Renal pelvis (tissue), 4 donors: Measurements from ENCODE around the gene RAD51B. TPM values are rescaled to one million over a fixed set of nuclear protein-coding genes. Genes with fewer than 3 reads are reported as not detected.
"Not testable (repeated sequence)": the region's sequence is repeated elsewhere in the genome, so short reads cannot be mapped to it uniquely, and the experiment has no call there.

Experiments used
- DNase-seq: peaks from one replicate; pipeline ENCODE4 v3.0.0-alpha.2; 2013
- polyA plus RNA-seq, 3 donors: library from polyadenylated mRNA; unstranded; fragments of 120-200 nt; gene quantifications; one replicate each; pipeline ENCODE4 v1.2.1, GENCODE V29; 2013; ENCODE audit not compliant: insufficient read length in 3 of 3

The RAD51B gene
- polyA plus RNA-seq, 3 donors: 9.8 to 11.0 (median 9.8) TPM

DNA sequence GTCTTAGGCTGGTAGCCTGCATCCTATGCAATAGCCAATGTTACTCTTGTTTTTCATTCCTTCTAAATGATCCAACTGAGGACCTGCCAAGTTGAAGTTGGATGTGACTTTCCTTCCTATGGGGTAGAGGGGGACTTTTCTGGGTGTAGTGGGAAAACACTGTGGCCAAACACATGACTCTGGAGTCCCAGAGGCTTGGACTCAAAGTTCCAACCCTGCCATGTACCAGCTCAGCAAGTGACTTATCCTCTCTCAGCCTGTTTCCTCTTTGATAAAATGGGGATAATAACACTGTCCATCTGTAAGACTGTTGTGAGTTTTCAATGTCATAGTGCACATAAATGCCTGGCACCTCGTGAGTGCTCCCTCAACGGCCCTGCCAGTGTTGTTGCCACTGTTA lies 876.3 kb downstream of the RAD51B start:
- no peak for DNase-seq

DNA sequence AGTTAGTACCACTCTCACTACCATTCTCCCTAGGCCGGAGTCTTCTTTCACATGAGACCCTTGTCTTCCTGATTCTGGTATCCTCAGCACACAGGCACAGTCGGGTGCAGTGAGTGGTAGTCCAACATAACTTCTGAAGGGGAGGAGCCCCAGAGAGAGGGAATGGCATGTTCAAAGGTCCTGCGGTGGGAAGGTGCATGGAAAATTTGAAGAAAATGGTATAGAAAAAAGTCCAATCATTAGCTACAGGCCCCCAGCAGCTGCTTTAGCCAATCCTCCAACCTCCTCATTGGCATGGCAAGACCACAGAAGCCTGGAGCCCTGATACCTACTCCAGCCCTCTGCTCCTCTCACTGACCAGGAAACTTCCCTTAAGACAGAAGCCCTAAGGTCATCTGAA lies 876.7 kb downstream of the RAD51B start:
- no peak for DNase-seq

DNA sequence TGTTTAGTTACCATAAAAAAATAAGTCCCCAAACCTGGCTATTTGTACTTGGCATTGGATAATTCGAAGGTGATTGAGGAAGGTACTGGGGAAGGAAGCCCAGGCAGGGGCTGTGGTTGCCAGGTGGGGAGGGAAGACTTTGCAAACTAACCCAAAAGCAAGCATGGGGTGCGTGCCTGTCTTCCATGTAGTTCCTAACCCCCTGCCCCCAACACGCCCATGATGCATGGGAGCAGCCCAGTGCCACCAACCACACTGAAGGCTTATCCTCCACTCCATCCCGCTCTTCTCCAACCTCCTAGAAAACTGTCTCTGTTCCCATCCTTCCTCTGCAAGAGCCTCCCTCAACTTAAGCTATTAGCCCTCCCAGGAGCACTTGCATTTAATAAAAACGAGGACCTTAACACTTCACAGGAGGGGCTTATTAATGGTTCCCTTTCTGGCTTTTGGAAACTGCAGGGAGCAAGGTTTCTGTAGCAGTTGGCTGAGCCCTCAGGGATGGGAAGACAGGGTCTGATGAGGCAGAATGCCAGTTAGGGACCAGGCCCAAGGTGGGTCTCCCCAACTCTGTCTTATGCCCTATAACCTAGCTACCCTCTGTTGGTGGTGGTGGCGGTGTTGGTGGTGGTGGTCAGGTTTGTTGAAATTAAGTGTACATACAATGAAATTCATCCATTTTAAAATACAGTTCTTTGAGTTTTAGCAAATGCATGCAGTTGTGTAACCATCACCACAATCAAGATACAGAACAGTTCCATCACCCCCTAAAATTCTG lies 877.3 kb downstream of the RAD51B start:
- no peak for DNase-seq

DNA sequence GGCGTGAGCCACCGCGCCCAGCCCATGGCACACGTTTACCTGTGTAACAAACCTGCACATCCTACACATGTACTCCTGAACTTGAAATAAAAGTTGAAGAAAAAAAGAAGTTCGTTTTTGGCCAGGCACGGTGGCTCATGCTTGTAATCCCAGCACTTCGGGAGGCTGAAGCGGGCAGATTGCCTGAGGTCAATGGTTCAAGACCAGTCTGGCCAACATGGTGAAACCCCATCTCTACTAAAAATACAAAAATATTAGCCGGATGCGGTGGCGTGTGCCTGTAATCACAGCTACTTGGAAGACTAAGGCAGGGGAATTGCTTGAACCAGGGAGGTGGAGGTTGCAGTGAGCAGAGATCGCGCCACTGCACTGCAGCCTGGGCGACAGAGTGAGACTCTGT lies 879.2 kb downstream of the RAD51B start:
- DNase-seq: not testable (repeated sequence)

DNA sequence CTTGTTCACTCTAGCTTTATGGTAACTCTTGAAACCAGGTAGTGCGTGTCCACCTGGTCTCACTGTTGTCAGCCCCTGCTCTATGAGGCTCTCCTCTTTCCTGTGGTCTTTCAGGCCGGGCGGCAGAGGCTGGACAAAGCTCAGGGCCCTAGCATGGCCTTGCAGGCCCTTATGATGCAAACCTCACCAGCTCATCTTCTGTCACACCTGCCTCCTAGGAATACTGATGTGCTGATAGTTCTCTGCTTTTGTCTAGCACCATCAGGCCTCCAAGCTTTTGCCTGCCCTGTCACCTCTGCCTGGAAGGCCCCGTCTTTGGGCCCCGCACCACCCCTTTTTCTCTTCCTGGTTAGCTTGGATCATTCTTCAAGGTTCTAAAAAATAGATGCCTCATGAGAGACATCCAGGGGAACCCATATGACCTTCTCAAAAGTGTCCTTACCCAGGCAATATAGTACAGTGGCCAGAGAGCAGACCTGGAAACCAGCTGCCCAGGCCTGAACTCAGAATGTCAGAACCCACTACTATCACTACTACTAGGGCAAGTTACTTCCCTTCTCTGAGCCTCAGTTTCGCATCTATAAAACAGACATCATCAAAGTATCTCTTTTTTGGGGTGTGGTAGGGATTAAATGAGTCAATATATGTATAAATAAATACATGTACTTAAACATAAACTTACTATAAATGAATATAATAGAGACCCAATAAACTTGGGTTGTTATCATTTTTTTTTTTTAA lies 881.6 kb downstream of the RAD51B start:
- DNase-seq: no peak

DNA sequence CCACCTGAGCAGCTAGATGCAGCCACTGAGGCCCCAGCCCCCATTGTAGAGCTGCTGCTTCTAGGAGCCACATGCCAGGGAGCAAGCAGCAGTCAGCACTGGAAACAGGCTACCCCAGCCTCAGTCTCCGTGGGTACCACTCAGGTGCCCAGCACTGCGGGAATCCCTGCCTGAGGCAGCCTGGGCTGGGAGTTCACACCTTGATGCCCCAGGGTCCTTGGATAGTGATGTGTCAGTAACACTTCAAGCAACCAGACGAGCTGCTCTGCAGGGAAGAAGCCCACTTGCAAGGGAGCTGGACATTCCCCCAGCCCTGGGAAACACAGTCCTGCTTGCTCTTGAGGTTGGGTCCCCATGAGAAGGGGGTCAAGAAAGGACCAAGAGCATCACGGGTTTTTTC lies 882.6 kb downstream of the RAD51B start:
- DNase-seq: no peak

DNA sequence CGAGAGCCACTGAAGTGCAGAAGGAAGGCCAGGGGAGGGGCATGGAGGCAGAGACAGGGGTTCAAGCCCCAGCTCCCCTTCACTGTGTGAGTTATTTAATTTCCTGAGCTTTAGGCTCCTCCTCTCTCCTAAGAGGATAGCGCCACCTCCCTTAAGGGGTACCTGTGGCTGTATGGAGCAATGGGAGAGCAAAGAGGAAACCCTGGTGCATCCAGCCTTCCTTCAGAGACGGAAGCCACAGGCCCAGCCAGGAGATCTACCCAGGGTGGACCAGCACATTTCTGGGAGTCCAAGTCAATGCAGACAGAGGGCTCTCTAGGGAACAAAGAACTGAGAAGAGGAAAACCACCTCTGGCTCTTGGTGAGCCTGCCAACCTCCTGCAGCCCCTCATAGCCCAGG lies 883.0 kb downstream of the RAD51B start:
- no peak for DNase-seq

DNA sequence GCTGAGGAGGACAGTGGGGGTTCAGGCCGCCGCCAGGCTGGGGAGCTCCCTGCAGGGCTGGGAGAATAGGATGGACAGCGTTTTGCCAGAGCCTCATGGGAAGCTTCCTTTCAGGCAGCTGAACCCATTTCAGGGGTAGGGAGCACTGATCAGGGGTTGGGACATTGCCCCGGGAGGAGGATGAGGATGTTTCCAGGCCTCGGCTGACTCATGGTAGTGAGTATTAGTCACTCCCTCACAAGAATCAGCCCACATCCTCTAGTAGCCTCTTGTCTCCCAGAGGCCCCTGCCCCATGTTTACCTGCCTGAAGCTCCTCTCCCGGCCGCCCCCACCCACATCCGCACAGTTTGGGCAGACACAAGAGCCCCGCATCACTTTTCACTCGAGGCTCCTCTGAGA lies 883.5 kb downstream of the RAD51B start:
- no peak for DNase-seq

DNA sequence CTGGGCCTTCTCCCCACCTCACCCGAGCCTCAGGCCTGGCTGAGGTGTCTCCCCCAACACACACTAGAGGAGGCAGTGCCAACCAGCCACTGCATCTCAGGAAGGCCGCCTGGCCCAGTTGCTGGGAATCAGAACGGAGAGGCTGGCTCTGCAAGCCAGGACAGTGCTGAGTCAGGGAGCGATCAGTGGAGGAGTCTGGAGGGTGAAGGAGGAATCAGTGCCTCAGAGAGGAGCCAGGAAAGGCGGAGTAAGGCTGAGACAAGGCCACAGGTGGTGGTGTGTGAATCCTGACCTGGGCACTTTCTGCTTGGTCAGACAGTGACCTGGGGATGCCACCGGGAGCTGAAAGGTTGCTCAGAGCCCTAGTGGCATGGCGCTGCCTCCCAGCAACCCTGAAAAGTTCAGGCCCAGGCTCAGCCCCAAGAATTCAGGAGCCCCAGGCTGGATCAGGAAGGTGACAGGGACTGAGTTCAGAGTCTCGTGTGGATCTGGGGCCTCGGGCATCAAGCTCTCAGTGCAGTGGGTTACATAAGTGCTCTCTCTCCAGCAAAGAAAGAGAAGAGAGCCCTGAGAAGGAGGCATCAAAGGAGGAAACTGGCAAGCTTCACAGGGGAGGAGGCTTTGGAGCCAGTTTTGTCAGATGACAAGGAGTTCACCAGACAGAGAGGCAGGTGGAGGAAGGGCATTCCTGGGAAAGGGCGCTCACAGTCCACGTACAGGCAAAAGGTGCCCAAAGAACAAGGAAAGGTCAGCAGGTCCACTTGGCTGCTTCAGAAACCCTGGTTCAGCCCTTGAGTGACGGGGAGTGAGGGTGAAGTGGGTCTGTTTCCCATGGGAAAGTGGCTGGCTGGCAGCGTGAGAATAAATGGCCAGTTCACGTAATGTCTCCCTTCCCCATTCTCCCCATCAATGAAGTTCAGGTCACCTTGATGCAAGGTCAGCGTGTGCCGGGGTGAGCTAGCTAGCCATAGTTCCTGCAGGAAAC lies 885.4 kb downstream of the RAD51B start:
- no peak for DNase-seq

DNA sequence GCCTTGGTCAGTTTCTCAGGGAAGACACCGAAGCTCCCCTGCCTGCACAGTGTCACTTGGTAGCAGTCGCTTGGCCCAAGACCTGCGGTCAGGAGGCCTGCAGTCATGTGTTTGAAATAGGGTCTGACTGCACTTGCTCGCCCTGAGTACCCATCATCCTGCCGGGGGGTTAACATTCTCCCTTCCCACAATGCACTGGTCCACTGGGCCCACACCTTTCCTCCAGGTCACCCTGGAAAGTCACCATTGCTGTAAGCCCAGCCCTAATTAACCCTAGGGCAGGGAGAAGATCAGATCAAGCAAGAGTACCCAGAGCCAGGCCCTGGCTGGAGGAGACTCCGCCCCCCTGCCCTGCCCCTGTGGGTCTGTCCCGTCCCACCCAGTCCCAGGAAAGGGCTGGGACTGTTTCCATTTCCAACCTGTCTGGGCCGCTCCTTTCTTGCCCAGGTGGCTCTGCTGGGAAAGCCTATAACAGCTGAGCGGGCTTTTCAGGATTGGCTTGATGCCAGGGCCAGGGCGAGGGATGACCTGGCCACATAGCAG lies 886.2 kb downstream of the RAD51B start:
- DNase-seq: no peak

DNA sequence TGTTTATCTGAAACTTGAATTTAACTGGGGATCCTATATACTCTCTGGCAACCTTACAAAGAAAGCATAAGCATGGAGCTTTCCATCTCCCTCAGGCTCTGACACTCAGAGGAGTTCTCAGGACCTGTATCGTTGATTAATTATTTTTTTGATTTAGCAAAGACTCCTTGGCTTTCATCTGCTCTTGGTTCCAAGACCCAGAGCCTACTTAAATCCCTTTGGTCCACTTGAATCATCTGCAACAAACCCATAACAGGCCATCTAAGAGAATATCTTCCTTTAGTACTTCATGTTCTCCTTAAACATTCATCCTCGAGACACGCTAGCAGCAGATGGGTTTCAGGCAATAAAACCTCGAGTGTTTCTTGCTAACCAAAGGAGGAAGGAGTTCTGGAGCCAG lies 887.9 kb downstream of the RAD51B start:
- no peak for DNase-seq

DNA sequence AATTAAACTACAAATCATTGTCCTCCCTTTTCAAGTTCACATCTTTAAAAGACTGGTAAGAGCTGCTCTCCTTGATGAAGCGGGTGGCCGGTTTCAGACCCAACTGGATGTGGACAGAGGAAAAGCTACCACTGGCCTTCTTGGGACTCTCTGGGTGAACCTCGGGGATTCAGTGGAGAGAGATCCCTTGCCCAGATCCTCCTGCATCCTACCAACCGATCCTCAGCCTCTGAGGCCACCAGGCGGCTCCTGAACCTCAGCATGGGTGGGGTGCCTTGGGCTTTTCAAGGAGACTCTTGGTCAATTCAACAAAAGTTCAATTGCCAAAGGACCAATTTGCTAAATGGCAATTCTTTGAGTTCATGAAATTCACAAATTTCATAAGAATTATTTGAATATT lies 888.8 kb downstream of the RAD51B start:
- DNase-seq: no peak

DNA sequence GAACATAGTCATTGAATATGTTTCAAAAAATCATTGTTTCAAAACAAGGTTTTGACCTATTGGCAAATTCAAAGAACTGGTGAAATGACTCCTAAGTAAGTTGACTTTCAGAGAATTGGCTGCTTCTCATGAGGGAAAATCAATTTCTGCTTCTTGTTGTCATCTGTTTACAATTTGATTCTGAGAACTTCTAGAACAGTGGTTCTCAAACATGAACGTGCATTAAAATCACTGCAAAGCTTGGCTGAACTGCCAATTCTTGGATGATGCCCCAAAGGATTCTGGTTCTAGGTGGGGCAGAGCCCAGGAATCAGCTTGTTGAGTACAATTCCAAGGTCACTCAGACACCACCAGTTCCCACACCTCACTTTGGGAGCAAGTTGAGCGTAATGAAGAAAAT lies 889.4 kb downstream of the RAD51B start:
- no peak for DNase-seq

DNA sequence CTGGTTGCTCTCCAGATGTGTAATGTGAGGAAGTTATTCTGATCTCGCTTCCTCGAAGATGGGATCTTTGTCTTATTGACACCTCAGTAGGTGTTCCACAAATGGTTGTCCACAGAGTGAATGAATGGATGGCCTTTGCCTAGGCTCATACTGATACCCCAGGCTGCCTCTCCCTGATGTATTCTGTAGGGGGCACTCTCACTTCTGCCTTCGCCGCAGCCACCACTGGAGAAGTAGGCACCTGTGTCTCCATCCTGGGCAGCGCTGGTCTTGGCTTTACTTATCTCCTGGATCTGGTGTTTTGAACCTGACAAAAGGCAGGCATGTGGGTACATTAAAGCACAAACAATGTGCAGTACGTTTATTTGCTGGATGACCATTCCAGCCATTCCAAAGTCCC lies 891.2 kb downstream of the RAD51B start:
- DNase-seq: no peak

DNA sequence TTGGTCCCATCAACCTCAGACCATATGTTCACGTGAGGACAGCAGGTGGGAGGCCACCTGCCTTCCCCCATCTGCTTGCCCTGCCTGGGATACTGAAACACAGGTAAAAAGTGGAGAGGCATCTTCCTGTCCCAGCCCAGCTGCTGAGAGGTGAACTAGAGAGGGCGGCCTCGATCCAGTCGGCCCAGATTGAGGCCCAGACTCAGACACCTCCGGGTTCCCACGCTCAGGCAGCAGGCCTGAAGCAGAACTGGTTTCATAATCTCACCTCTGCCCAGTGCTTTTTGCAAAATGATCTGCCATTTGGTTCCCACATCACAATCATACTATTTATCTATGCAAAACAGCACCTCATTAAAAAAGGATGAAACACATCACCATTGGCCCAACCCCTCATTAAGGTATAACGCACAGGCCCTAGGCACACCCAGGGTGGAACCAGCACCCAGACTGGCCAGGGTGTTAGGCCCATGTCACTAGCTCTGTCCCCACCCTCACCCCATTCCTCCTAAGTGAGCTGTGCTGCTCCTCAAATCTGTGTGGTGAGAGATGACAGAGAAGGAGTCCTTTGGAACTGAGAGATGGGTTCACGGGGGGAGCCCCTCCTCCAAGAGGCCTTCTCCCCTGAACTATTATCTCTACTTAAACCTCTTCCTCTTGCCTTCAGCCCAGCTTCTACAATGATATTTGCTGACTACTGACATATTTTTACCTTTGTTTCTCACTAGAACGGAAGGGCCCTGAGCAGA lies 892.2 kb downstream of the RAD51B start:
- DNase-seq: no peak

DNA sequence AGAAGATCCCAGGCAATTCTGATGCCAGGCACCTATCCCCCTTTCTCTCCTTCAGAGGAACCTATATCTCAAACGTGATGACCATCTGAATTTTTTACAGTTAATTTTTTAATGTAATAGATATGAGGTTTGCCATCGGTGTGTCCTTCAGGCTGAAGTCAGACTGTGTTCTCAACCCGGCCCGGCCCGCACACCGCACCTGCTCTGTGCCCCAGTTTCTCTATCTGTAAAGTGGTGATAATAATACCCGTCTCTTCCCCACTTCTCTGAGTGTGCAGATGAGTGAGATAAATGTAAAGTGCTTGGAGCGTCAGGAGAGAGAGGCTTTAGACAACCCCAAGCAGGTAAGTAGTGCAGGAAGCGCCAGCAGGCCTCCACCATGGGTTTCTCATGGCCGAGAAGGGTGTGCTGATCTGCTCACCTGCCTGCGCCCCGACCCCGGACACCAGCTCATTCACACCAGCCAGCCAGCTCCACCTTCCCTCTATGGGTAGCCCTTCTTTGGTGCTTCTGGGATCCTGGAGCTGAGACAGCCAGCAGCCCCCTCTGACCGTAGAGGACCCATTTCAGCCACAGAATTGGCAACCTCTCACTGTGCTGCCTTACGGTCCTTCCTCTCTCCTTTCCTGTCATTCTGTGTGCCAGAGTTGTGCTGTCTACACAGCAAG lies 893.3 kb downstream of the RAD51B start:
- no peak for DNase-seq

DNA sequence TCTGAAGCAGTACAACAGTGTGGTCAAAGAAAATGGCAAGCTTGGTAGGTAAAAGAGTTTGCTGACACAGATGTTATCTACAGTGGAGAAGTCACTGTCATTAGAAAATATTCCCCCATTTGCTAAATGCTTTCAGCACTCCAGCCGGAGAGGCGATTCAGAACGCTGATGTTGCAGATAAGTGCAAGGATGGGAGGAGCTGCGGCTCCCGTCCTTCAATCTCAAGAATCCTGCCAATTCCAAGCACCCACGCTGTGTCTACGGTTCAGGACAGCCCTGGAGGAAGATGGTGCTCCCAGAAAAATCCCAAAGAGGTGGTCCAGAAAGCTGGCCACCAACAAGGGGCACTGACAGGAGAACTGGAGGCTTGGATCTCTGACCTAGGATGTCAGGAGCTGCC lies 894.2 kb downstream of the RAD51B start:
- no peak for DNase-seq

DNA sequence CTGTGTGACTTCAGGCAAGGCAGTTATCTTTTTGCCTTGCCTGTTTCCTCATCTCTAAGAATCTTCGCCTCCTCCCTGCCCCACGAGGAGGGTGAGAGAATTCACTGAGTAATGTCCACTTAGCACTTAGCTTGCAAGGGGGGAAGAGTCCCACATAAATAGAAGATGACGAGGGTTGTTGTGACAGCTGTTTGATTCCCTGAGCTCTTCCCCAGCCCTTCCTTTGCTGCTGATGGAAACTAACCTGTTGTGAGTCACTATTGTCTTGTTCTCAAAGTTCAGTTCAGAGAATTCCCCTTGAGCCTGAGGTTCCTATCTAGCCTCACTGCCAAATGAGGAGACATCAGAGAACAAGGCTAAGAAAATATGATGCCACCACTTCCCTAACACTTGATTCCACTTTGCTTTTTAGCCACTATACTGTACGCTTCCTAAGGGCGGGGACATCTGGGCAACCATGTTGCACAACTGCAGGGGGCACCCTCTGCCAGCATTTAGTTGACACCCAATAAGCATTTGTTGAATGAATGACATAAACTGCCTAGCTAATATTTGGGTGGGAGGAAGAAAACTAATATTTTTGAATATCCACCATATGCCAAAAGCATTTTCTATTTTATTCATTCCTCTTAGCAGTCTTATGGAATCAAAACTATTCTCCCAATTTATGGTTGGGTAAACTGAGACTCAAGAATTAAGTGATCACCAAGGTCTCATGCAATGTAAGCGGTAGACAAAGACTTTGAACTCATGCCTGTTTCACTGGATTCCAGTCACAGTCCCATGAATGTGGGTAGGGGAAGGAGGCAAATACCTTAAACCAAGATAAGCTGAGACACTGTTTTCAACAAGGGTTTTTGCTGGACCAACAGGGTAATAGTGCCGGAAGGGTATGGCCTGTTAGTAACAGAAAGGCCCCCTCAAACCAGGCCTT lies 895.7 kb downstream of the RAD51B start:
- no peak for DNase-seq

DNA sequence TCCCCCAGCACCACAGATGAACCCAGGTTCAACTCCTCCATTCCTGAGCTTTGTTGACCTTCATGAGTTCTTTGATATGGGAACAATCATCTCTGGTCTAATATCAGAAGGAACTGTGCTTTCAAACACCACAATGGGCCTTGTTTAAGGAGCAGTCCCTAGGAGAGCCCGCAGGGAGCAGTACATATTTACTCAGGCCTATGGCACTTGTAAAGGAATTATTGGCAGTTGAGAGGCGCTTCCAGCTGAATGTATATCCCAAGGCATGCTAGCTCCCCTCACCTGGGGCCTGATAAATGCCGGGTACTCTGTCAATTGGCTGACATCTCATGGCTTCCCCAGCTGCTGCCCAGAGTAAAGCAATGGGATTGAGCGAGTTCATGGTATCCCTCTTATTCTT lies 897.1 kb downstream of the RAD51B start:
- no peak for DNase-seq
